A549 (cell line): Measurements from ENCODE around the gene SEMA6C.

Experiments used
- CTCF ChIP-seq: fragments of >200 bp; sonication (Bioruptor Twin); formaldehyde crosslinking; IDR thresholded peaks from 3 replicates; pipeline ENCODE4 v1.5.1; 2016
- EP300 ChIP-seq, 2 experiments: fragments of >200 bp; sonication (Bioruptor Twin); formaldehyde crosslinking; IDR thresholded peaks; 2 replicates in 1 of 2; 3 replicates in 1 of 2; pipeline ENCODE4 v1.6.1; 2016 to 2017

- TF ChIP-seq EP300 (IDR thresholded peaks at IDR 0.05) (no peak), CTCF (no peak)
Measured at GRCh38 chr1:151146412-151147131, at the start of gene SEMA6C.
